HFFc6 (cell line): ENCODE results near the gene SERPINA12. TPM values are rescaled to one million over a fixed set of nuclear protein-coding genes. Genes with fewer than 3 reads are reported as not detected.
"Not testable (repeated sequence)": the region's sequence is repeated elsewhere in the genome, so short reads cannot be mapped to it uniquely, and the experiment has no call there.

ENCODE experiments used
- DNase-seq: peaks from one replicate; pipeline ENCODE4 v3.0.0-alpha.2; 2018
- H3K27ac Mint-ChIP-seq: 2 replicates; pipeline ENCODE4 v1.8.0; 2020; ENCODE audit warnings: mild to moderate bottlenecking, mixed read lengths
- H3K27me3 Mint-ChIP-seq: 2 replicates; pipeline ENCODE4 v1.8.0; 2021; ENCODE audit warnings: mild to moderate bottlenecking, moderate library complexity, mixed read lengths; ENCODE audit not compliant: insufficient read depth
- H3K36me3 Mint-ChIP-seq: 2 replicates; pipeline ENCODE4 v1.8.0; 2021; ENCODE audit warnings: low read depth, mixed read lengths
- H3K4me1 Mint-ChIP-seq: 2 replicates; pipeline ENCODE4 v1.8.0; 2020; ENCODE audit warnings: low read depth, mixed read lengths
- H3K4me3 Mint-ChIP-seq: 2 replicates; pipeline ENCODE4 v1.8.0; 2020; ENCODE audit warnings: mild to moderate bottlenecking, moderate library complexity, mixed read lengths
- H3K9me3 Mint-ChIP-seq: 2 replicates; pipeline ENCODE4 v1.8.0; 2020; ENCODE audit warnings: mild to moderate bottlenecking, mixed read lengths
- CTCF ChIP-seq: fragments of 200-600 bp; sonication (generic); IDR thresholded peaks from 2 replicates; pipeline ENCODE4 v1.5.0; 2021; ENCODE audit warnings: antibody characterized with exemption, mild to moderate bottlenecking
- total RNA-seq, 6 experiments: library from RNA; stranded (reverse); fragmentation: NEBNext Ultra II Directional; extraction: Animal tissue kit (Norgen Biotek cat#: 25700); gene quantifications; 2 replicates in 1 of 6; 3 replicates in 5 of 6; pipeline ENCODE4 v1.2.3, GENCODE V29; 2021

Gene SERPINA12
- total RNA-seq, 6 experiments from 2014 or later = not detected

- Mint-ChIP-seq H3K27ac (no peak overlapping the region), H3K4me1 (no peaks in the 10 kb centered on the region), H3K9me3 (no peaks in the 10 kb centered on the region; the same call in 1 of the 2 replicates), H3K27me3 (peaks cover 2% of the 10 kb centered on the region), H3K36me3 (no peaks in the 10 kb centered on the region), H3K4me3 (no peak overlapping the region)
- DNase-seq = no peak
- TF ChIP-seq CTCF = peak; percentile 93
Measured at GRCh38 chr14:94485944-94486841, 23.1 kb downstream of the SERPINA12 start.

DNA sequence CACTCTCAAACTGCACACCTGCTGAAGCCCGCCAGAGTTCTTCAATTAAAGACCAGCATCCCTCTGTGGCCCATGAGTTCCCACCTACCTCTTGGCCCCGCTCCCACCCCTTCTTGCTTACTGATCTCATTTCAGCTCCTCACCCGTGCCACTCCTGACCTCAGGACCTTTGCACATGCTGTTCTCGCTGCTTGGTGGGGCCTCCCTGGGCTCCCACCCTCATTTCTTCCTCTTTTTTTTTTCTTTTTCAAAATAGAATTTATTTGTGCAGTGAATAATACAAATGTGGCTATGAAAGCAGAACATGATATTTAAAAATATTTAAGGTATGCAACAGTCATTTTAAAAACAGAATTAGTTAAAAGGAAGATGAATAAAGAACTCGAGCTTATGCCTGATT, 24.8 kb downstream of the SERPINA12 start:
- Mint-ChIP-seq H3K36me3 (no peaks in the 10 kb centered on the region), H3K4me3 (no peak overlapping the region), H3K9me3 (no peaks in the 10 kb centered on the region; the same call in 1 of the 2 replicates), H3K4me1 (no peaks in the 10 kb centered on the region), H3K27ac (no peak overlapping the region), H3K27me3 (peaks cover 2% of the 10 kb centered on the region)
- TF ChIP-seq CTCF = no peak
- DNase-seq = no peak

GRCh38 chr14:94483729-94484275, 25.5 kb downstream of the SERPINA12 start:
- no peak overlapping the region for H3K4me3 Mint-ChIP-seq
- H3K36me3 Mint-ChIP-seq = 0 out of 2 replicates have a peak, but pooled peaks cover 3% of the 10 kb centered on the region
- TF ChIP-seq CTCF = no peak
- peaks cover 2% of the 10 kb centered on the region for H3K27me3 Mint-ChIP-seq
- no peak for DNase-seq
- H3K9me3 Mint-ChIP-seq = peaks cover 5% of the 10 kb centered on the region
- no peak overlapping the region for H3K27ac Mint-ChIP-seq
- H3K4me1 Mint-ChIP-seq = no peaks in the 10 kb centered on the region

DNA sequence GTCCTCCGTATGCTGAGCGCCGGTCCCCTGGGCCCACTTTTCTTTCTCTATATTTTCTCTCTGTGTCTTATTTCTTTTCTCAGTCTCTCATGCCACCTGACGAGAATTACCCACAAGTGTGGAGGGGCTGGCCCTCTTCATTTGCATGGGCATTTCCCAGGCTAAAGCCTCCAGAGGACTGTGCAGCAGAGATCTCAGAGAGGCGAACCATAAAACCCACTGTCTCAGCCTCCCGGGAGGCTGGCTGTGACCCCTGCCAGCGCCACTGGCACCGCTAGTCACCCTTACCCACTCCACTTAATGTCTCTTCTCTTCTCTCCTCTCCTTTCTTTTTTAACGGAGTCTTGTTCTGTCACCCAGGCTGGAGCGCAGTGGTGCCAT, 26.2 kb downstream of the SERPINA12 start:
- no peak for TF ChIP-seq CTCF
- no peak for DNase-seq
- no peaks in the 10 kb centered on the region for H3K4me1 Mint-ChIP-seq
- H3K36me3 Mint-ChIP-seq = 0 out of 2 replicates have a peak, but pooled peaks cover 5% of the 10 kb centered on the region
- H3K4me3 Mint-ChIP-seq = no peak overlapping the region
- peaks cover 12% of the 10 kb centered on the region for H3K9me3 Mint-ChIP-seq
- H3K27me3 Mint-ChIP-seq = peaks cover 2% of the 10 kb centered on the region
- H3K27ac Mint-ChIP-seq = no peak overlapping the region

DNA sequence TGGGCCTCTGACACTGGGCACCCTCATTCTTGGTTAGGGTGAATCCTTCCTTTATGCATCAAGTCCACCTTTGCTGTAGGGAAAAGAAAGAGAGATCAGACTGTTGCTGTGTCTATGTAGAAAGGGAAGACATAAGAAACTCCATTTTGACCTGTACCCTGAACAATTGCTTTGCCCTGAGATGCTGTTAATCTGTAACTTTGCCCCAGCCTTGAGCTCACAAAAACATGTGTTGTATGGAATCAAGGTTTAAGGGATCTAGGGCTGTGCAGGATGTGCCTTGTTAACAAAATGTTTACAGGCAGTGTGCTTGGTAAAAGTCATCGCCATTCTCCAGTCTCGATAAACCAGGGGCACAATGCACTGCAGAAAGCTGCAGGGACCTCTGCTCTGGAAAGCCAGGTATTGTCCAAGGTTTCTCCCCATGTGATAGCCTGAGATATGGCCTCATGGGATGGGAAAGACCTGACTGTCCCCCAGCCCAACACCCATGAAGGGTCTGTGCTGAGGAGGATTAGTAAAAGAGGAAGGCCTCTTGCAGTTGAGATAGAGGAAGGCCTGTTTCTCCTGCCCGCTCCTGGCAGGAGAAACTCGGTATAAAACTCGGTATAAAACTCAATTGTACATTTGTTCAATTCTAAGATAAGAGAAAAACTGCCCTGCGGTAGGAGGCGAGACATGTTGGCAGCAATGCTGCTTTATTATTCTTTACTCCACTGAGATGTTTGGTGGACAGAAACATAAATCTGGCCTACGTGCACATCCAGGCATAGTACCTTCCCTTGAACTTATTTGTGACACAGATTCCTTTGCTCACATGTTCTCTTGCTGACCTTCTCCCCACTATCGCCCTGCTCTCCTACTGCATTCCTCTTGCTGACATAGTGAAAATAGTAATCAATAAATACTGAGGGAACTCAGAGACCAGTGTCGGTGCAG, 26.9 kb downstream of the SERPINA12 start:
- not testable (repeated sequence) for H3K36me3 Mint-ChIP-seq, H3K4me1 Mint-ChIP-seq, H3K27ac Mint-ChIP-seq, H3K27me3 Mint-ChIP-seq, H3K4me3 Mint-ChIP-seq, DNase-seq
- peaks cover 15% of the 10 kb centered on the region for H3K9me3 Mint-ChIP-seq
